H1 (cell line): ENCODE data around the gene YY1AP1. TPM values are rescaled to one million over a fixed set of nuclear protein-coding genes. Genes with fewer than 3 reads are reported as not detected.
"Not testable (repeated sequence)": the region's sequence is repeated elsewhere in the genome, so short reads cannot be mapped to it uniquely, and the experiment has no call there.

Experiments
- CTCF ChIA-PET: fragments of 300-600 bp; sonication (Branson Sonifier 250); formaldehyde crosslinking; loops from one replicate; lab custom pipeline; 2021; ENCODE audit not compliant: partially characterized antibody; lab: Charles Lee
- POLR2A ChIA-PET: fragments of 300-600 bp; sonication (Branson Sonifier 250); formaldehyde crosslinking; loops from one replicate; lab custom pipeline; 2021; ENCODE audit warnings: inconsistent platforms; ENCODE audit not compliant: partially characterized antibody; lab: Charles Lee
- DNase-seq, 2 experiments: peaks; one replicate each; pipeline versions ENCODE4 v3.0.0 to v3.0.0-alpha.2; 2010 to 2022; ENCODE audit warnings: low spot score in 2 of 2, low read depth in 1 of 2, mixed read lengths in 1 of 2
- FAIRE-seq: peaks from 2 replicates; lab custom pipeline; 2011; peaks lifted over from hg19 to GRCh38; lab: Jason Lieb, UNC
- H2AFZ ChIP-seq: 2 replicates; pipeline ENCODE4 v1.8.1; 2012; ENCODE audit warnings: low read length, inconsistent platforms
- H2AK5ac ChIP-seq: 2 replicates; pipeline ENCODE4 v1.6.1; 2013; ENCODE audit warnings: low read depth, low read length
- H2BK120ac ChIP-seq: replicated peaks from 2 replicates; pipeline ENCODE3; 2013; ENCODE audit warnings: low read depth, low read length, inconsistent platforms
- H2BK12ac ChIP-seq: 2 replicates; pipeline ENCODE4 v1.6.1; 2013; ENCODE audit warnings: low read depth, low read length
- H2BK15ac ChIP-seq: 2 replicates; pipeline ENCODE4 v1.6.1; 2013; ENCODE audit warnings: low read length
- H2BK20ac ChIP-seq: 2 replicates; pipeline ENCODE4 v1.6.1; 2013; ENCODE audit warnings: low read length
- H2BK5ac ChIP-seq: 2 replicates; pipeline ENCODE4 v1.6.1; 2013; ENCODE audit warnings: low read depth, low read length
- H3K14ac ChIP-seq: 2 replicates; pipeline ENCODE4 v1.6.1; 2013; ENCODE audit warnings: inconsistent platforms; ENCODE audit not compliant: insufficient read length
- H3K18ac ChIP-seq: 2 replicates; pipeline ENCODE4 v1.6.1; 2013; ENCODE audit warnings: low read length; ENCODE audit errors: extremely low read depth
- H3K23ac ChIP-seq: 2 replicates; pipeline ENCODE4 v1.6.1; 2013; ENCODE audit warnings: inconsistent platforms; ENCODE audit not compliant: insufficient read length
- H3K23me2 ChIP-seq: 2 replicates; pipeline ENCODE4 v1.6.1; 2013; ENCODE audit warnings: low read depth, low read length
- H3K27ac ChIP-seq: 2 replicates; pipeline ENCODE4 v1.6.1; 2011; ENCODE audit warnings: low read depth, low read length, inconsistent platforms
- H3K27me3 ChIP-seq, 4 experiments: replicated peaks in 1 of 4; 1 replicate in 1 of 4; 2 replicates in 3 of 4; pipeline versions ENCODE4 v1.6.1 to v1.8.1; 2011 to 2013; ENCODE audit warnings: low read length in 3 of 4, mild to moderate bottlenecking in 3 of 4, inconsistent platforms in 2 of 4, mixed read lengths in 2 of 4, moderate library complexity in 1 of 4; ENCODE audit not compliant: control insufficient read depth in 3 of 4, insufficient read depth in 3 of 4; ENCODE audit errors: extremely low read depth in 1 of 4
- H3K36me3 ChIP-seq, 4 experiments: 2 replicates each; pipeline versions ENCODE4 v1.6.1 to v1.8.1; 2011 to 2013; ENCODE audit warnings: mild to moderate bottlenecking in 4 of 4, low read length in 3 of 4, moderate library complexity in 2 of 4, control low read depth in 1 of 4, inconsistent platforms in 1 of 4; ENCODE audit not compliant: insufficient read depth in 4 of 4, control insufficient read depth in 2 of 4
- H3K4ac ChIP-seq: replicated peaks from 2 replicates; pipeline ENCODE3; 2013; ENCODE audit warnings: low read length, low read depth, mixed read lengths, inconsistent platforms; ENCODE audit not compliant: insufficient read length
- H3K4me1 ChIP-seq, 4 experiments: replicated peaks in 1 of 4; 1 replicate in 1 of 4; 2 replicates in 3 of 4; pipeline versions ENCODE4 v1.6.1 to v1.8.1; 2011 to 2013; ENCODE audit warnings: low read length in 3 of 4, inconsistent platforms in 2 of 4, mixed read lengths in 1 of 4; ENCODE audit not compliant: insufficient read depth in 4 of 4, control insufficient read depth in 3 of 4
- H3K4me2 ChIP-seq, 2 experiments: 2 replicates each; pipeline versions ENCODE4 v1.6.1 to v1.8.1; 2011 to 2013; ENCODE audit warnings: low read depth in 2 of 2, low read length in 2 of 2, control low read depth in 1 of 2, inconsistent platforms in 1 of 2, mild to moderate bottlenecking in 1 of 2; ENCODE audit not compliant: insufficient read depth in 1 of 2
- H3K4me3 ChIP-seq, 4 experiments: fragments of 200-600, 300-600 bp in 1 of 4; sonication (generic), shearing (Covaris generic), sonication (Bioruptor Twin) in 1 of 4; 2 replicates each; pipeline versions ENCODE4 v1.5.1 to v1.8.1; 2011 to 2016; ENCODE audit warnings: low read length in 4 of 4, low read depth in 3 of 4, control low read depth in 2 of 4, inconsistent platforms in 2 of 4, mild to moderate bottlenecking in 2 of 4, mixed read lengths in 1 of 4, moderate library complexity in 1 of 4; ENCODE audit not compliant: insufficient read depth in 2 of 4; ENCODE audit errors: extremely low read depth in 1 of 4
- H3K56ac ChIP-seq: replicated peaks from 2 replicates; pipeline ENCODE3; 2013; ENCODE audit warnings: low read depth, mild to moderate bottlenecking, mixed read lengths, low read length, inconsistent platforms; ENCODE audit not compliant: insufficient read length
- H3K79me1 ChIP-seq: 2 replicates; pipeline ENCODE4 v1.6.1; 2013; ENCODE audit warnings: low read depth, low read length, control low read depth
- H3K79me2 ChIP-seq, 2 experiments: 2 replicates each; pipeline versions ENCODE4 v1.6.1 to v1.8.1; 2012 to 2013; ENCODE audit warnings: low read length in 2 of 2, mild to moderate bottlenecking in 2 of 2, inconsistent platforms in 1 of 2; ENCODE audit not compliant: insufficient read depth in 2 of 2, control insufficient read depth in 1 of 2
- H3K9ac ChIP-seq, 4 experiments: replicated peaks in 1 of 4; 1 replicate in 1 of 4; 2 replicates in 3 of 4; pipeline versions ENCODE4 v1.6.1 to v1.8.1; 2011 to 2013; ENCODE audit warnings: low read depth in 3 of 4, low read length in 3 of 4, control low read depth in 2 of 4, mild to moderate bottlenecking in 2 of 4, moderate library complexity in 2 of 4, inconsistent platforms in 1 of 4; ENCODE audit errors: extremely low read depth in 1 of 4
- H3K9me3 ChIP-seq, 2 experiments: 2 replicates each; pipeline versions ENCODE4 v1.6.1 to v1.8.1; 2012 to 2013; ENCODE audit warnings: mild to moderate bottlenecking in 2 of 2, moderate library complexity in 2 of 2, control low read depth in 1 of 2, inconsistent platforms in 1 of 2, low read depth in 1 of 2, low read length in 1 of 2, mixed read lengths in 1 of 2; ENCODE audit not compliant: insufficient read depth in 2 of 2
- H4K20me1 ChIP-seq, 2 experiments: replicated peaks in 1 of 2; 2 replicates each; pipeline versions ENCODE3 to v1.8.1; 2011 to 2013; ENCODE audit warnings: inconsistent platforms in 2 of 2, low read length in 2 of 2, mild to moderate bottlenecking in 1 of 2; ENCODE audit not compliant: insufficient read depth in 2 of 2, control insufficient read depth in 1 of 2
- H4K5ac ChIP-seq: 2 replicates; pipeline ENCODE4 v1.6.1; 2013; ENCODE audit warnings: low read length, low read depth, mixed read lengths, inconsistent platforms; ENCODE audit not compliant: insufficient read length
- H4K8ac ChIP-seq: 2 replicates; pipeline ENCODE4 v1.8.0; 2013; ENCODE audit warnings: mild to moderate bottlenecking, moderate library complexity, low read length, inconsistent platforms; ENCODE audit not compliant: insufficient read depth; ENCODE audit errors: extremely low read depth
- H4K91ac ChIP-seq: replicated peaks from 2 replicates; pipeline ENCODE3; 2013; ENCODE audit warnings: low read length, mixed read lengths, inconsistent platforms; ENCODE audit not compliant: insufficient read length
- BACH1 ChIP-seq: IDR thresholded peaks from 2 replicates; pipeline ENCODE4 v1.6.1; 2012; ENCODE audit warnings: low read length, improper control_type of control experiment
- HDAC2 ChIP-seq, 2 experiments: fragments of 300-600 bp in 1 of 2; sonication (generic) in 1 of 2; IDR thresholded peaks; 2 replicates each; pipeline ENCODE4 v1.6.1; 2011 to 2012; ENCODE audit warnings: low read depth in 2 of 2, low read length in 2 of 2, mild to moderate bottlenecking in 2 of 2, moderate library complexity in 2 of 2, borderline replicate concordance in 1 of 2, inconsistent platforms in 1 of 2
- KDM5A ChIP-seq: fragments of 200-600 bp; IDR thresholded peaks from 2 replicates; pipeline ENCODE4 v1.7.1; 2012; ENCODE audit warnings: mild to moderate bottlenecking, low read length, inconsistent platforms, mixed read lengths
- MAFK ChIP-seq: IDR thresholded peaks from 2 replicates; pipeline ENCODE4 v1.6.1; 2012; ENCODE audit warnings: low read depth, mild to moderate bottlenecking, improper control_type of control experiment, low read length
- TCF12 ChIP-seq: IDR thresholded peaks from 2 replicates; pipeline ENCODE4 v1.6.1; 2011; ENCODE audit warnings: low read depth, mild to moderate bottlenecking, low read length
- USF2 ChIP-seq: IDR thresholded peaks from 2 replicates; pipeline ENCODE4 v1.6.1; 2011; ENCODE audit warnings: low read length, improper control_type of control experiment
- WGBS, 2 experiments: shearing (Covaris generic) in 1 of 2; methylation state at CpG; one replicate each; pipeline versions ENCODE4 v1.1.6 to v1.1.7; 2013 to 2015; ENCODE audit warnings: low lambda C conversion rate in 2 of 2, mixed read lengths in 2 of 2, inconsistent platforms in 1 of 2, low coverage in 1 of 2, missing lambda C conversion rate in 1 of 2; ENCODE audit not compliant: insufficient replicate concordance in 2 of 2, insufficient coverage in 1 of 2, insufficient read length in 1 of 2; ENCODE audit errors: extremely low coverage in 1 of 2, missing lambda C conversion rate in 1 of 2; 5-methylcytosine and 5-hydroxymethylcytosine counted together
- polyA plus RNA-seq, 7 experiments: library from polyadenylated mRNA; depleted of rRNA in 3 of 7; stranded (reverse) in 5 of 7; unstranded in 2 of 7; fragments of >200 nt in 5 of 7; fragments of 200-250 nt in 2 of 7; gene quantifications; 1 replicate in 5 of 7; 2 replicates in 1 of 7; 4 replicates in 1 of 7; pipeline versions ENCODE4 v1.2.1 to v1.2.3, GENCODE V29; 2011 to 2013; ENCODE audit warnings: missing spikeins in 2 of 7, mixed read lengths in 2 of 7
- total RNA-seq: library from RNA; stranded (reverse); fragmentation: NEBNext Ultra II Directional; extraction: Animal tissue kit (Norgen Biotek cat#: 25700); gene quantifications from 2 replicates; pipeline ENCODE4 v1.2.1, GENCODE V29; 2021

YY1AP1 gene
- total and polyA plus RNA-seq, 2 of the 8 experiments (the other 6 are each of a cell fraction or from before 2014, with no cell fraction given), result 44.2 to 48.6 TPM

GRCh38 chr1:155680531-155680930, 8.0 kb downstream of the YY1AP1 start (continued):
- TF ChIP-seq MAFK (no peak), KDM5A (no peak), HDAC2 (IDR thresholded peaks at IDR 0.05; ENCODE audit: borderline replicate concordance in 1 of 2, low read depth in 2 of 2, low read length in 2 of 2) (no peak), USF2 (no peak), BACH1 (no peak), TCF12 (no peak)
- TF ChIP-seq, all 59 proteins: peak for 0

DNA sequence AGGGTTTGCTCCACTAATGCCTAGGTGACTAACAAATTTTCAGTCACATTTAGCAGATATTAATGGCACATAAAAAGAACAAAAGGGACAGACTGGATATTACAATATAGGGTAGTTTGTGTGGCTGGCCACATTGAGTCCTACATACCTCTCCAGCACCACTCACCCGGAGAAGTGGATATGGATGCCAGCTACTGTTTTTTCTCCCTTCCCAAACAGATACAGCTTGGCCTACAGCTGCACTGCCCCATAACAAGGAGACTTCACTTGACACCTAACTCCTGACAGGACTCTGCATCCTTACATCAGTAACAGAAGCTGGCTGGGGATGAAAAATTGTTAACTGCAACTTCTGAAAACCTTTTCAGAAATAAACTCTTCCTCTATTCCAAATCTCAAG, 9.6 kb downstream of the YY1AP1 start:
- H2BK20ac ChIP-seq, H3K27me3 ChIP-seq, H3K27ac ChIP-seq, POLR2A ChIA-PET, H3K23me2 ChIP-seq, CTCF ChIA-PET, H3K79me1 ChIP-seq, H3K4me2 ChIP-seq, H4K91ac ChIP-seq, H2AK5ac ChIP-seq, H4K5ac ChIP-seq, H3K4me1 ChIP-seq, H2BK120ac ChIP-seq, H3K23ac ChIP-seq, H2BK5ac ChIP-seq, H3K18ac ChIP-seq, H3K4ac ChIP-seq, H3K9ac ChIP-seq, H2BK15ac ChIP-seq, FAIRE-seq, H3K56ac ChIP-seq, DNase-seq, H4K20me1 ChIP-seq, H3K9me3 ChIP-seq, H3K14ac ChIP-seq, H2AFZ ChIP-seq, H4K8ac ChIP-seq, H3K4me3 ChIP-seq, H2BK12ac ChIP-seq: not testable (repeated sequence)
- WGBS, 2 experiments, result 100% methylated on average over 1 of the region's 1 CpG; no CpG with 5 or more reads in 1 of the 2 experiments
- Histone ChIP-seq H3K36me3 (peaks cover 6 to 41% (median 25%) of the 10 kb centered on the region in 4 experiments; a peak in 6 of 8 replicates), H3K79me2 (peaks cover 0 to 33% of the 10 kb centered on the region in 2 experiments; a peak in 2 of 4 replicates)
